ENCODE data around the gene USP48. TPM values are rescaled to one million over a fixed set of nuclear protein-coding genes. Genes with fewer than 3 reads are reported as not detected.

USP48 gene
- total and polyA plus RNA-seq, 2 of the 13 experiments (the other 11 are each of a cell fraction or from before 2014, with no cell fraction given): 30.4 to 30.7 TPM

DNA sequence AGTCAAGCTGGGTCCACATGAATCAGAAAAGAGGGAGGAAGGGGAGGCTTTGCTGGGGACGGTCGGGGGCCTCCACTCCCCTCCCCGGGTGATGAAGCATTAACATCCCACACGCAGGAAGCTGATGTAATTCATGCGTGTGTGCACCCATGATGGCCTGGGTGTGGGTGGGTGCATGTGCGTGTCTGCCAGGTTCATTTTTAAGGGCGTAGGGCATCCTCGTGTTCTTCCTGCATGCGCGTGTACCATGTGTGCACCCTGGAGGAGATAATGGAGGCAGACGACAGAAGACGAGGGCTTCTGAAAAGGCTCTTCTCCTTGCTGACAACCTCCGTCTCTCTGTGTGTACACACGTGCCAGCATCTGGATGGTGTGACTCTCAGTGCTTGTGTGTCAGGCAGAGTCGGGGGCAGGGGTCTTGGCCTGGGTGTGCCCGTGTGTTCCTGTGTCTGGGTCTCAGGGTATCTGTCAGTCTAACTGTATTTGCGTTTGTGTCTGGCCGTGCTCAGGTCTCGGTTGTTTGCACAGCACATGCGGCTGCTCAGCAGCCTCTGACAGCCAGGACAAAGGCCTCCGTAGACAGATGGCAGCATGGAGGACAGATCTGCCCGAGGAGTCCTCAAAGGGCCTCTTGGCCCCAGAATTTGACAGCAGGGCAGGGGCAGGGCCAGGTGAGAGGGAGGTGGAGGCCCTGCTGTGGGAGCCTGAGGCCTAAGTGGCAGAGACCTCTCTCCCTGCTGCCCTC is 116.2 kb downstream of the USP48 start (continued):
- TF ChIP-seq, protein P1, sequence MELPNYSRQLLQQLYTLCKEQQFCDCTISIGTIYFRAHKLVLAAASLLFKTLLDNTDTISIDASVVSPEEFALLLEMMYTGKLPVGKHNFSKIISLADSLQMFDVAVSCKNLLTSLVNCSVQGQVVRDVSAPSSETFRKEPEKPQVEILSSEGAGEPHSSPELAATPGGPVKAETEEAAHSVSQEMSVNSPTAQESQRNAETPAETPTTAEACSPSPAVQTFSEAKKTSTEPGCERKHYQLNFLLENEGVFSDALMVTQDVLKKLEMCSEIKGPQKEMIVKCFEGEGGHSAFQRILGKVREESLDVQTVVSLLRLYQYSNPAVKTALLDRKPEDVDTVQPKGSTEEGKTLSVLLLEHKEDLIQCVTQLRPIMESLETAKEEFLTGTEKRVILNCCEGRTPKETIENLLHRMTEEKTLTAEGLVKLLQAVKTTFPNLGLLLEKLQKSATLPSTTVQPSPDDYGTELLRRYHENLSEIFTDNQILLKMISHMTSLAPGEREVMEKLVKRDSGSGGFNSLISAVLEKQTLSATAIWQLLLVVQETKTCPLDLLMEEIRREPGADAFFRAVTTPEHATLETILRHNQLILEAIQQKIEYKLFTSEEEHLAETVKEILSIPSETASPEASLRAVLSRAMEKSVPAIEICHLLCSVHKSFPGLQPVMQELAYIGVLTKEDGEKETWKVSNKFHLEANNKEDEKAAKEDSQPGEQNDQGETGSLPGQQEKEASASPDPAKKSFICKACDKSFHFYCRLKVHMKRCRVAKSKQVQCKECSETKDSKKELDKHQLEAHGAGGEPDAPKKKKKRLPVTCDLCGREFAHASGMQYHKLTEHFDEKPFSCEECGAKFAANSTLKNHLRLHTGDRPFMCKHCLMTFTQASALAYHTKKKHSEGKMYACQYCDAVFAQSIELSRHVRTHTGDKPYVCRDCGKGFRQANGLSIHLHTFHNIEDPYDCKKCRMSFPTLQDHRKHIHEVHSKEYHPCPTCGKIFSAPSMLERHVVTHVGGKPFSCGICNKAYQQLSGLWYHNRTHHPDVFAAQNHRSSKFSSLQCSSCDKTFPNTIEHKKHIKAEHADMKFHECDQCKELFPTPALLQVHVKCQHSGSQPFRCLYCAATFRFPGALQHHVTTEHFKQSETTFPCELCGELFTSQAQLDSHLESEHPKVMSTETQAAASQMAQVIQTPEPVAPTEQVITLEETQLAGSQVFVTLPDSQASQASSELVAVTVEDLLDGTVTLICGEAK (IDR thresholded peaks at IDR 0.05): no peak
- TF ChIP-seq, protein P1 (CRISPR knock-in tag; IDR thresholded peaks at IDR 0.05): no peak
- TF ChIP-seq, protein P2, sequence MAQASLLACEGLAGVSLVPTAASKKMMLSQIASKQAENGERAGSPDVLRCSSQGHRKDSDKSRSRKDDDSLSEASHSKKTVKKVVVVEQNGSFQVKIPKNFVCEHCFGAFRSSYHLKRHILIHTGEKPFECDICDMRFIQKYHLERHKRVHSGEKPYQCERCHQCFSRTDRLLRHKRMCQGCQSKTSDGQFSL (CRISPR knock-in tag; IDR thresholded peaks at IDR 0.05): no peak
- TF ChIP-seq ZNF30 (CRISPR knock-in tag; IDR thresholded peaks at IDR 0.05): no peak
- TF ChIP-seq SCMH1 (CRISPR knock-in tag; IDR thresholded peaks at IDR 0.05; ENCODE audit: borderline replicate concordance): no peak
- no peak for TF ChIP-seq GZF1 (CRISPR knock-in tag; IDR thresholded peaks at IDR 0.05)
- no peak for TF ChIP-seq HCFC1 (IDR thresholded peaks at IDR 0.05; ENCODE audit: low read depth, low read length)
- no peak for TF ChIP-seq ZNF337 (CRISPR knock-in tag; IDR thresholded peaks at IDR 0.05; ENCODE audit: borderline replicate concordance, low read depth)
- TF ChIP-seq, protein P3, sequence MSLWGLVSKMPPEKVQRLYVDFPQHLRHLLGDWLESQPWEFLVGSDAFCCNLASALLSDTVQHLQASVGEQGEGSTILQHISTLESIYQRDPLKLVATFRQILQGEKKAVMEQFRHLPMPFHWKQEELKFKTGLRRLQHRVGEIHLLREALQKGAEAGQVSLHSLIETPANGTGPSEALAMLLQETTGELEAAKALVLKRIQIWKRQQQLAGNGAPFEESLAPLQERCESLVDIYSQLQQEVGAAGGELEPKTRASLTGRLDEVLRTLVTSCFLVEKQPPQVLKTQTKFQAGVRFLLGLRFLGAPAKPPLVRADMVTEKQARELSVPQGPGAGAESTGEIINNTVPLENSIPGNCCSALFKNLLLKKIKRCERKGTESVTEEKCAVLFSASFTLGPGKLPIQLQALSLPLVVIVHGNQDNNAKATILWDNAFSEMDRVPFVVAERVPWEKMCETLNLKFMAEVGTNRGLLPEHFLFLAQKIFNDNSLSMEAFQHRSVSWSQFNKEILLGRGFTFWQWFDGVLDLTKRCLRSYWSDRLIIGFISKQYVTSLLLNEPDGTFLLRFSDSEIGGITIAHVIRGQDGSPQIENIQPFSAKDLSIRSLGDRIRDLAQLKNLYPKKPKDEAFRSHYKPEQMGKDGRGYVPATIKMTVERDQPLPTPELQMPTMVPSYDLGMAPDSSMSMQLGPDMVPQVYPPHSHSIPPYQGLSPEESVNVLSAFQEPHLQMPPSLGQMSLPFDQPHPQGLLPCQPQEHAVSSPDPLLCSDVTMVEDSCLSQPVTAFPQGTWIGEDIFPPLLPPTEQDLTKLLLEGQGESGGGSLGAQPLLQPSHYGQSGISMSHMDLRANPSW (CRISPR knock-in tag; IDR thresholded peaks at IDR 0.05; ENCODE audit: borderline replicate concordance): no peak
- TF ChIP-seq THAP11 (CRISPR knock-in tag; IDR thresholded peaks at IDR 0.05): no peak
- no peak for TF ChIP-seq CC2D1A (CRISPR knock-in tag; IDR thresholded peaks at IDR 0.05)
- TF ChIP-seq MAZ (IDR thresholded peaks at IDR 0.05; ENCODE audit: borderline replicate concordance, low read depth, low read length): no peak
- TF ChIP-seq MAZ (CRISPR knock-in tag; IDR thresholded peaks at IDR 0.05; ENCODE audit: low read depth): no peak
- TF ChIP-seq ZBTB7A (CRISPR knock-in tag; IDR thresholded peaks at IDR 0.05): no peak
